Gastrocnemius medialis (tissue), 4 donors: ENCODE results near the gene FYN.

Experiments used
- CTCF ChIP-seq, 5 experiments: fragments of 450-650 bp in 3 of 5; fragments of 200-600 bp in 2 of 5; sonication (generic) in 2 of 5; IDR thresholded peaks in 4 of 5; conservative IDR thresholded peaks in 1 of 5; 1 replicate in 4 of 5; 2 replicates in 1 of 5; pipeline ENCODE4 v1.5.1; 2016 to 2019; ENCODE audit warnings: antibody characterized with exemption in 5 of 5, mild to moderate bottlenecking in 3 of 5, moderate library complexity in 3 of 5
- POLR2A ChIP-seq, 2 donors: fragments of 450-650 bp; IDR thresholded peaks; one replicate each; pipeline ENCODE4 v1.6.1; 2017; ENCODE audit warnings: antibody characterized with exemption in 2 of 2, mild to moderate bottlenecking in 2 of 2, moderate library complexity in 2 of 2

DNA sequence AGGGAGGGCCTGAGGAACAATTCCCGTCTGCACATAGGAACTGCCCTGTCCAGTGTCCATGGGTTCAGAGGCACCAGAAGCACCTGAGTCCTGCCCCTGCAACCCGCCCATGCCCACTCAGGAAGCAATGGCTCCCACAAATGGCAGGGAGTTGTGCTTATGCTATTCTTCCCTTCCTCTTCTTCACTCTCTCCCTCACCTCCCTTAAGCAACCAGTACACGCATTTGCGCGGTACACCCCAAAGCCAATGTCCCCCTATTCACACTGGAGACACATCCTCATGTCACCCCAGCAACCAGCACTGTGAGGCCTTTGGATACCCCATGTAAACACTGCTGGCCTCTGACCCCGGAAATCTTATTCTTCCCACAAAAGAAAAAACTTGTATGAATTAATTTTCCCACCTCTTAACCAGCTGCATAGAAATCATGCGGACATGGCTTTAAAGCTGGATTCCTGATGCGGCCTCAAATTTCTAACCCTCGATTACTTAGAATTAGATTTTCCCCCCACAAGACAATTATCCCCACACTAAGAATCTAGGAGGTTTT, 30.9 kb downstream of the FYN start:
- no peak for TF ChIP-seq CTCF (IDR thresholded peaks at IDR 0.05 in 4 of 5, conservative IDR thresholded peaks at IDR 0.05 in 1 of 5)
- TF ChIP-seq POLR2A (IDR thresholded peaks at IDR 0.05): no peak
